GM23248 (cell line): Measurements from ENCODE around the gene HES4. TPM values are rescaled to one million over a fixed set of nuclear protein-coding genes. Genes with fewer than 3 reads are reported as not detected.
"Not testable (repeated sequence)": the region's sequence is repeated elsewhere in the genome, so short reads cannot be mapped to it uniquely, and the experiment has no call there.

ENCODE experiments used
- DNase-seq: peaks from one replicate; pipeline ENCODE4 v3.0.0-alpha.2; 2015
- H2AFZ ChIP-seq: fragments of 200-600 bp; sonication (generic); 2 replicates; pipeline ENCODE4 v1.6.1; 2016; ENCODE audit warnings: antibody characterized with exemption
- H3F3A ChIP-seq: fragments of 200-600 bp; sonication (generic); 2 replicates; pipeline ENCODE4 v1.6.1; 2016; ENCODE audit warnings: mild to moderate bottlenecking, antibody characterized with exemption, mixed run types; ENCODE audit not compliant: insufficient read depth
- H3K27ac ChIP-seq: fragments of 200-600 bp; sonication (generic); 2 replicates; pipeline ENCODE4 v1.5.1; 2016; ENCODE audit warnings: mild to moderate bottlenecking
- H3K27me3 ChIP-seq: fragments of 200-600 bp; sonication (generic); replicated peaks from 2 replicates; pipeline ENCODE4 v1.6.1; 2016; ENCODE audit warnings: mild to moderate bottlenecking; ENCODE audit not compliant: insufficient read depth
- H3K36me3 ChIP-seq: fragments of 200-600 bp; sonication (generic); 2 replicates; pipeline ENCODE4 v1.6.1; 2016; ENCODE audit warnings: low read depth, mild to moderate bottlenecking
- H3K4me1 ChIP-seq: fragments of 200-600 bp; sonication (generic); 2 replicates; pipeline ENCODE4 v1.6.1; 2016; ENCODE audit warnings: mild to moderate bottlenecking; ENCODE audit not compliant: insufficient read depth
- H3K4me2 ChIP-seq: fragments of 200-600 bp; sonication (generic); one replicate; pipeline ENCODE4 v1.6.1; 2016; ENCODE audit warnings: mild to moderate bottlenecking; ENCODE audit not compliant: unreplicated experiment
- H3K4me3 ChIP-seq: fragments of 200-600 bp; sonication (generic); 2 replicates; pipeline ENCODE4 v1.5.1; 2016; ENCODE audit warnings: mild to moderate bottlenecking
- H3K79me2 ChIP-seq: fragments of 200-600 bp; sonication (generic); 2 replicates; pipeline ENCODE4 v1.6.1; 2016; ENCODE audit warnings: mild to moderate bottlenecking; ENCODE audit not compliant: insufficient read depth
- H3K9ac ChIP-seq: fragments of 200-600 bp; sonication (generic); 2 replicates; pipeline ENCODE4 v1.6.1; 2016; ENCODE audit warnings: mild to moderate bottlenecking
- H3K9me2 ChIP-seq: fragments of 200-600 bp; sonication (generic); 2 replicates; pipeline ENCODE4 v1.6.1; 2016; ENCODE audit warnings: mixed run types, mild to moderate bottlenecking, moderate library complexity; ENCODE audit not compliant: insufficient read depth
- H3K9me3 ChIP-seq: fragments of 200-600 bp; sonication (generic); one replicate; pipeline ENCODE4 v1.6.1; 2017; ENCODE audit warnings: low read depth
- H4K20me1 ChIP-seq: fragments of 200-600 bp; sonication (generic); 2 replicates; pipeline ENCODE4 v1.6.0; 2016; ENCODE audit not compliant: insufficient read depth
- EZH2 ChIP-seq: fragments of 200-600 bp; sonication (generic); IDR thresholded peaks from 2 replicates; pipeline ENCODE4 v1.6.1; 2018; ENCODE audit warnings: antibody characterized with exemption, mild to moderate bottlenecking; ENCODE audit not compliant: insufficient read depth, poor library complexity, severe bottlenecking
- EZH2phosphoT487 ChIP-seq: fragments of 200-600 bp; sonication (generic); IDR thresholded peaks from 2 replicates; pipeline ENCODE4 v1.6.1; 2018; ENCODE audit warnings: antibody characterized with exemption, moderate library complexity, mild to moderate bottlenecking, low read depth; ENCODE audit not compliant: insufficient read depth
- WGBS, 2 experiments: methylation state at CpG; one replicate each; pipeline ENCODE4 v1.1.6; 2015 to 2017; ENCODE audit warnings: low lambda C conversion rate in 2 of 2, low coverage in 1 of 2; ENCODE audit errors: missing lambda C conversion rate in 2 of 2; 5-methylcytosine and 5-hydroxymethylcytosine counted together
- in situ Hi-C: fragments of 300-500 bp; cut with MboI; formaldehyde crosslinking; loops from 2 replicates; pipeline ENCODE4 v1.15.0; 2020
- polyA plus RNA-seq: library from polyadenylated mRNA; unstranded; fragments of >200 nt; fragmentation: Nextera tagmentation; extraction: Ambion mirVana; gene quantifications from 2 replicates; pipeline ENCODE4 v1.2.1, GENCODE V29; 2016
- total RNA-seq: library from RNA; depleted of rRNA; stranded (reverse); fragments of >200 nt; shearing (Covaris generic); gene quantifications from 2 replicates; pipeline ENCODE4 v1.2.3, GENCODE V29; 2014

HES4 gene
- total and polyA plus RNA-seq, 2 experiments from 2014 or later = 3.1 to 4.1 TPM

DNA sequence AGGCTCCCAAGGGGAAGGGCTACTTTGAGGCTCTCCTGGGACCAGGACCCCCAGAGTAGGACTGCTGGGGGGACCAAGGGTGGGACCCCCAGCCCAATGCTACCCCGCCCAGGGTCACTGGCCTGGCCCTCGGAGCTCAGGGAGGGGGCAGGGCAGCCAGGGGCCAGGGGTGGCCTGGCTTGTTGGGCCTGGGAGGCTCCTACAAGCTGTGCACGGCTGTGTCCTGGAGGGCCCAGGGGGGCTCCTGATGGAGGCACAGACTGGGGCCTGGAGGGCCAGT is 2.2 kb downstream of the HES4 start:
- Histone ChIP-seq H3K9me3 (no peaks in the 10 kb centered on the region), H3K9me2 (no peaks in the 10 kb centered on the region), H3K79me2 (no peaks in the 10 kb centered on the region), H3K27me3 (peaks cover 6% of the 10 kb centered on the region; the same call in 1 of the 2 replicates), H3K4me3 (no peak overlapping the region), H3K9ac (no peak overlapping the region), H3K4me1 (no peaks in the 10 kb centered on the region), H3K36me3 (no peaks in the 10 kb centered on the region), H3F3A (no peaks in the 10 kb centered on the region), H2AFZ (no peak overlapping the region), H3K27ac (no peak overlapping the region), H3K4me2 (no peak overlapping the region), H4K20me1 (no peaks in the 10 kb centered on the region)
- in situ Hi-C loops = no loop called here
- DNase-seq = no peak
- TF ChIP-seq EZH2 (no peak), EZH2phosphoT487 (no peak)
- WGBS, 2 experiments = 42 to 53% methylated on average over 2 to 3 of the region's 3 CpGs

DNA sequence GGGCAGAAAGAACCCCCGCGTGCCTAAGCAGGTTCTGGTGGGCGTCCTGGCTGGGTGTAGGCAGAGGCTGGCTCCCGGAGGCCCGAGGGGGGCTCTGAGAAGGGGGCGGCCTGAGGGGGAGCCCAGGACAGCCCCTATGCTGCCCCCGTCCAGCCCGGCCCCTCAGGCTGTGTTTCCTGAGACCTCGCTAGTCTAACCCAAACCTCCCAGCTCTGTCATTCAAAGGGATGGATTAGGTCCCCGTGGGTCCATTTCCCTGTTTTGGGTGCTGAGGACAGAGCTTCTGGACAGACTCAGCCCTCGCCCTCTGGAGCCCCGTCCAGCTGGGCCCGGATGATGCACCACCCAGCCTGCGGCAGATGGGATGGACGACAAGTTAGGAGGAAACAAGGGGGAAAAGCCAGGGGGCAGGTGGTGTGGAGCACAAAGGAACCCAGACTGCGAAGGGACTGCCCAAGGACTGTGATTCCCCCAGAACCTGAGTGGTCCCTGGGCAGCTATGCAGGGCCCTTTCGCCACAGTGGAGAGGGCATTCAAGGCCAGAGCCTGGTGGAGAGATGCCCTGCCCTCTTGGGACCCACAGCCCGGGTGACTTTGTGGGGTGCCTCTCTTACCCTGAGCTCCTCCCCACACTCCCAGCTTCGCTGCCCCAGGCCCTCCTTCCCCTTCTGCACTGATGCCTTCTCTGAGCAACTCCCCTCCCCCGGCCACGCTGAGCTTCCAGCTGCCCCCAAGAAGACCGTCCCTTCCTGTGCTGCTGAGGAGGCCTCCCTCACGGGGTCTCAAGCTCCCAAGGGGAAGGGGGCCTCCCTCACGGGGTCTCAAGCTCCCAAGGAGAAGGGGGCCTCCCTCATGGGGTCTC is 2.8 kb downstream of the HES4 start:
- Histone ChIP-seq H4K20me1 (no peaks in the 10 kb centered on the region), H3K27me3 (peaks cover 6% of the 10 kb centered on the region; the same call in 1 of the 2 replicates), H2AFZ (no peak overlapping the region), H3F3A (no peaks in the 10 kb centered on the region), H3K4me2 (no peak overlapping the region), H3K27ac (no peak overlapping the region), H3K4me1 (no peaks in the 10 kb centered on the region), H3K9me3 (no peaks in the 10 kb centered on the region), H3K9ac (no peak overlapping the region), H3K79me2 (no peaks in the 10 kb centered on the region), H3K4me3 (no peak overlapping the region), H3K9me2 (no peaks in the 10 kb centered on the region), H3K36me3 (no peaks in the 10 kb centered on the region)
- no peak for DNase-seq
- 50 to 54% methylated on average over 14 to 23 of the region's 24 CpGs for WGBS, 2 experiments
- in situ Hi-C loops = no loop called here
- TF ChIP-seq EZH2 (no peak), EZH2phosphoT487 (no peak)

DNA sequence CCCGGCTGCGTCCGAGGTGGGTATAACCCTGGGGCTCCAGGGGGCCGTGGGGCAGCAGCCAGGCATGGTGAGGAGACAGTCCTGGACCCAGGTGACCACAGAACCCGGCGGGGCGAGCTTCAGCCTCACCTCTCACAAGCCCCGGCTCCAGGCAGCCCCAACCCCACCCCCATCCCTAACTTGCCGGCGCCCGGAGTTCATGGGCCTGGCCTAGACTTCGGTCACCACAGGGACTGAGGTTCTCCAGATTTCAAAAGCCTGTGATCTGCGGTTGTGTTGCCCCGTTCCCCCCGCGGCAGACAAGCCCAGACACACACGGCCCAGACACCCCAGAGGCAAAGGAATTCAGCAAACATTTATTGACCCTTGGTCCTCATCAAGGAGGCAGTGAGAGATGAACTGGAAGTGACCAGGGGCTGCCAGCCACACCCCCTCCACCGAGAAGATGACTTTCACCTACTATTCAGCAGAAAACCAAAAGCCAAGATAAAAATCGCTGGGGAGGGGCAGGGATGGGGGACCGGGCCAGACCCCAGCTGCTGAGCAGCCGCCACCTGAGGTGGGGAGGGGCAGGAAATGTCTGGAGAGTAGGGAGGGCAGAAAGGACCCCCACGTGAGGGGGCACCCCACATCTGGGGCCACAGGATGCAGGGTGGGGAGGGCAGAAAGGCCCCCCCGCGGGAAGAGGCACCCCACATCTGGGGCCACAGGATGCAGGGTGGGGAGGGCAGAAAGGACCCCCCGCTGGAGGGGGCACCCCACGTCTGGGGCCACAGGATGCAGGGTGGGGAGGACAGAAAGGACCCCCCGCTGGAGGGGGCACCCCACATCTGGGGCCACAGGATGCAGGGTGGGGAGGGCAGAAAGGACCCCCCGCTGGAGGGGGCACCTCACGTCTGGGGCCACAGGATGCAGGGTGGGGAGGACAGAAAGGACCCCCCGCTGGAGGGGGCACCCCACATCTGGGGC is 3.9 kb downstream of the HES4 start:
- TF ChIP-seq EZH2phosphoT487 = no peak
- TF ChIP-seq EZH2 = no peak
- WGBS, 2 experiments = 36 to 39% methylated on average over 21 to 30 of the region's 30 CpGs

GRCh38 chr1:994546-994945 is 5.4 kb downstream of the HES4 start:
- H3K27me3 ChIP-seq, H3K27ac ChIP-seq, H3K79me2 ChIP-seq, H3K36me3 ChIP-seq, H2AFZ ChIP-seq, H3K9me3 ChIP-seq, H3F3A ChIP-seq, H3K9me2 ChIP-seq, DNase-seq, H4K20me1 ChIP-seq, in situ Hi-C loops, H3K4me3 ChIP-seq, H3K9ac ChIP-seq, H3K4me2 ChIP-seq, H3K4me1 ChIP-seq: not testable (repeated sequence)
- 70 to 71% methylated on average over 6 of the region's 6 CpGs for WGBS, 2 experiments

More for the DNA sequence above, 3.9 kb downstream of the HES4 start:
- Histone ChIP-seq H3K4me1 (no peaks in the 10 kb centered on the region), H4K20me1 (no peaks in the 10 kb centered on the region), H3K36me3 (no peaks in the 10 kb centered on the region), H3K4me3 (no peak overlapping the region), H3K27ac (no peak overlapping the region), H3K27me3 (peaks cover 6% of the 10 kb centered on the region; the same call in 1 of the 2 replicates), H3K79me2 (no peaks in the 10 kb centered on the region), H3K9ac (no peak overlapping the region), H3K4me2 (no peak overlapping the region), H3K9me3 (no peaks in the 10 kb centered on the region), H2AFZ (no peak overlapping the region), H3F3A (no peaks in the 10 kb centered on the region), H3K9me2 (no peaks in the 10 kb centered on the region)
- no peak for DNase-seq
- in situ Hi-C loops = no loop called here
